Erythroblast (primary cell): ENCODE results near the gene VCP.

ENCODE experiments used
- GATA1 ChIP-seq: IDR thresholded peaks from 2 replicates; pipeline ENCODE4 v1.6.1; 2011; ENCODE audit warnings: low read depth, mild to moderate bottlenecking, control low read depth, low read length, moderate library complexity
- POLR2A ChIP-seq: IDR thresholded peaks from 2 replicates; pipeline ENCODE4 v1.6.1; 2011; ENCODE audit warnings: mild to moderate bottlenecking, low read length

DNA sequence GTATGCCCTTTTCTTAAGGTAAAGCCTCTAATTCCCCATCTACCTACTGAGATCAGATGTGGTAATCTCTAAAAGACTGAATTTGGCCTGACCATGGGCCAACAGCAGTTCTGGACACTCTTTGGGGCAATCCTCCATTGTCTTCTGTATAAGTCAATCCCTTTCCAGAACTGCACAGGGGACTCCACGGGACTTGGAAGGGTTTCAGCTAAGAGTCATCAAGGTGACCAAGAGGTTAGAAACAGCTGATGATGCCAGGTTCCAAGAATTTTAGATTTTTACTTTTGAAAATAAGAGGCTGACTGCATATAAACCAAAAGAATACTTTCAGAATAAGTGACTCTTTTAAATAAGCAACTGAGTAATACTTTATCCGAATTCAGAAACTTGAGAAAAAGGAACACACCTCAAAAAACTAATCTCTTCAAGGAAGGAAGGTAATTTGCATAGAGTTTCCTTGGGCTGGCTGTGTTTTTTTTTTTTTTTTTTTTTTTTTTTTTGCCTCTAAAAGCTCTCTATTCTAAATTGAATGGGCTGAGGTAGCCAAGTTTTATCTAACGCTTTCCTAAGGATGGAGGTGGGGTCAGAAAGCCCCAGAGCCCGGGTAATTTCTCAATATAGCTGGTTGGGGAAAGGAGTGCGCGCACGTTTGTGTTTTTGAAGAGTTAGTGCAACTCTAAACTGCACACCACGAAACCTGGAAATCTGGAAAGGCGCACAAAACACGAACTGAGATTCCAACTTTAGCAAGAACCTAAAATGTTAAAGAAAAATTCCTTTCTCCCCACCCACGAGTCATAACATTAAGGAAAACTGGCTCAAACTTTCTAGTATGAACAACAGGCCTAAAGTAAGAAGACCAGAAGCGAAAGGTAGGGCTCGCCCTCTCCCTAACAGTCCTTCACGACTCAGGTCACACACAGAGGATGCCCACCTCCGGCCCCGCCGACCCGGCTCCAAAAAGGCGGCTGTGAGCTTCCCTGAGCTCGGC is 1.3 kb downstream of the VCP start:
- TF ChIP-seq POLR2A (no peak), GATA1 (no peak)
